ENCODE data around the gene ATG9A. TPM values are rescaled to one million over a fixed set of nuclear protein-coding genes. Genes with fewer than 3 reads are reported as not detected.

ATG9A gene
- total RNA-seq, 6 donors from 2014 or later: 40.9 to 57.7 (median 49.8) TPM

DNA sequence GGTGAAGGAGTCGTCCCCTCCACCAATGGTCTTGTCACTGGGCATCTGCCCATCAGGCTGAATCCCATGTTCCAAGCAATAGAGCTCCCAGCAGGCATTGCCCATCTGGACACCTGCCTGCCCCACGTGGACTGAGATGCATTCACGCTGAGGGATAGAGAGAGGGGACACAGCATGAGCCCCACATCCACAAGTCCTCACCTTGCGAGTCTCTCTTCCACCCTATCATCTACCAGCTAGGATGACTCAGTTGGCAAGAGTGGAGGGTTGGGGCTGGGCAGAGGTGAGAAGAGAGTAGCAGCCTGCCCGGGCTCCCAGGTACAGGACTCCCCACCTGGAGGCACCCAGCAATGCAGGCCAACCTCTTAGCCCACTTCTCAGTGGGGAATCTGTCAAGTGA lies 22.6 kb upstream of the ATG9A start:
- TF ChIP-seq EP300 (IDR thresholded peaks at IDR 0.05): no peak
- no peak for TF ChIP-seq POLR2AphosphoS5 (IDR thresholded peaks at IDR 0.05)
- TF ChIP-seq, protein P1, sequence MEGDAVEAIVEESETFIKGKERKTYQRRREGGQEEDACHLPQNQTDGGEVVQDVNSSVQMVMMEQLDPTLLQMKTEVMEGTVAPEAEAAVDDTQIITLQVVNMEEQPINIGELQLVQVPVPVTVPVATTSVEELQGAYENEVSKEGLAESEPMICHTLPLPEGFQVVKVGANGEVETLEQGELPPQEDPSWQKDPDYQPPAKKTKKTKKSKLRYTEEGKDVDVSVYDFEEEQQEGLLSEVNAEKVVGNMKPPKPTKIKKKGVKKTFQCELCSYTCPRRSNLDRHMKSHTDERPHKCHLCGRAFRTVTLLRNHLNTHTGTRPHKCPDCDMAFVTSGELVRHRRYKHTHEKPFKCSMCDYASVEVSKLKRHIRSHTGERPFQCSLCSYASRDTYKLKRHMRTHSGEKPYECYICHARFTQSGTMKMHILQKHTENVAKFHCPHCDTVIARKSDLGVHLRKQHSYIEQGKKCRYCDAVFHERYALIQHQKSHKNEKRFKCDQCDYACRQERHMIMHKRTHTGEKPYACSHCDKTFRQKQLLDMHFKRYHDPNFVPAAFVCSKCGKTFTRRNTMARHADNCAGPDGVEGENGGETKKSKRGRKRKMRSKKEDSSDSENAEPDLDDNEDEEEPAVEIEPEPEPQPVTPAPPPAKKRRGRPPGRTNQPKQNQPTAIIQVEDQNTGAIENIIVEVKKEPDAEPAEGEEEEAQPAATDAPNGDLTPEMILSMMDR (IDR thresholded peaks at IDR 0.05): no peak
- TF ChIP-seq POLR2A (IDR thresholded peaks at IDR 0.05): no peak
- WGBS, 2 donors: 65 to 82% methylated on average over 5 of the region's 5 CpGs

DNA sequence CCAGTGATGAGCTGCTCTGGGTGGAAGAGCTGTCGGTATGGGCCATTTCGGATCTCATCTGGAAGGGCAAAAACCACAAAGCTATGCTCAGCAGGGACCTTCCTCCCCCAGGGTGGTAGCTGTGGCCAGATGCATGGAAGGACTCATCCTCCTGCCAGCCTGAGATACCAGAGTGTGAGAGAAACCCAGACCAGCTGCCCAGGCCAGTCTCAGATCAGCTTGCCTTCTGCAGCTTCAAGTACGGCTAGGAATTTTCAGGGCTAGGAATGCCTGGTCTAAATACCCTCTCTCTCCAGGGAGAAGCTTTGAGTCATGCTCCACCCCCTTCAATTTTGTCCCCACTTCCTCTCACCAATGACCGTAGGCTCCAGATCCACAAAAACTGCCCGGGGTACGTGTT lies 22.2 kb upstream of the ATG9A start:
- H3K27ac ChIP-seq: peak overlapping the region; percentile 70 to 96 (median 93)
- WGBS, 2 donors: 64 to 71% methylated on average over 4 to 6 of the region's 6 CpGs
- no peaks in the 10 kb centered on the region for H3K27me3 ChIP-seq
- ATAC-seq (ENCODE audit: low FRiP score in 2 of 2) (no peak), DNase-seq (no peak)
- H3K9me3 ChIP-seq: no peaks in the 10 kb centered on the region
- TF ChIP-seq POLR2A (IDR thresholded peaks at IDR 0.05): no peak
- TF ChIP-seq, protein P1 (IDR thresholded peaks at IDR 0.05): no peak
- TF ChIP-seq EP300 (IDR thresholded peaks at IDR 0.05): no peak
- H3K36me3 ChIP-seq: peaks cover 2 to 36% (median 11%) of the 10 kb centered on the region in 4 donors
- H3K4me3 ChIP-seq: peak overlapping the region in 3 of 4 donors; percentile 59 to 73 (median 66)
- peaks cover 65 to 84% (median 73%) of the 10 kb centered on the region in 4 donors for H3K4me1 ChIP-seq

More for the DNA sequence above, 22.6 kb upstream of the ATG9A start:
- H3K4me3 ChIP-seq: peak overlapping the region in 3 of 4 donors; percentile 59 to 73 (median 66)
- no peak for DNase-seq
- H3K9me3 ChIP-seq: no peaks in the 10 kb centered on the region
- H3K27ac ChIP-seq: peak overlapping the region; percentile 70 to 96 (median 93)
- H3K36me3 ChIP-seq: peaks cover 2 to 32% (median 11%) of the 10 kb centered on the region in 4 donors
- H3K27me3 ChIP-seq: no peaks in the 10 kb centered on the region
- H3K4me1 ChIP-seq: peaks cover 61 to 80% (median 68%) of the 10 kb centered on the region in 4 donors
- ATAC-seq (ENCODE audit: low FRiP score in 2 of 2): no peak

DNA sequence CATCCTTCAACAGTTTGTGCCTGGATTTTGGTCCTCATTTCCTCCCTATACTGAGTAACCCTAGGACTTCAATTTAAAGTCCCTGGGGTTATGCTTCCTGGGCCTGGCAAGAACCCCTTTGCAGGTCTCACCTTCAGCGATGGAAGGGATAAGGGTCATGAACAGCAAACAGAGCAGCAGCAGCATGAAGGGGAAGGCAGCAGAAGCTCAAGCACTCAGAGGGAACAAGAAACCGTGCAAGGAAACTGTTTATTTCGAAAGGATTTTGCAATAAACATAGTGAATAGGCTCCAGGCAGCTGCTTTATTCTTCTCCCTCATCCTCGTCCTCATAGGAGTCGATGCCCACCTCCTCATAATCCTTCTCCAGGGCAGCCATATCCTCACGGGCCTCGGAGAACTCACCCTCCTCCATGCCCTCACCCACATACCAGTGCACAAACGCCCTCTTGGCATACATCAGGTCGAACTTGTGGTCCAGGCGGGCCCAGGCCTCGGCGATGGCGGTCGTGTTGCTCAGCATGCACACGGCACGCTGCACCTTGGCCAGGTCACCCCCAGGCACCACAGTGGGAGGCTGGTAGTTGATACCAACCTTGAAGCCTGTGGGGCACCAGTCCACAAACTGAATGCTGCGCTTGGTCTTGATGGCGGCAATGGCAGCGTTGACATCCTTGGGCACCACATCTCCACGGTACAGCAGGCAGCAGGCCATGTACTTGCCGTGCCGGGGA lies 20.8 kb upstream of the ATG9A start:
- 61 to 67% methylated on average over 12 to 22 of the region's 22 CpGs for WGBS, 2 donors

DNA sequence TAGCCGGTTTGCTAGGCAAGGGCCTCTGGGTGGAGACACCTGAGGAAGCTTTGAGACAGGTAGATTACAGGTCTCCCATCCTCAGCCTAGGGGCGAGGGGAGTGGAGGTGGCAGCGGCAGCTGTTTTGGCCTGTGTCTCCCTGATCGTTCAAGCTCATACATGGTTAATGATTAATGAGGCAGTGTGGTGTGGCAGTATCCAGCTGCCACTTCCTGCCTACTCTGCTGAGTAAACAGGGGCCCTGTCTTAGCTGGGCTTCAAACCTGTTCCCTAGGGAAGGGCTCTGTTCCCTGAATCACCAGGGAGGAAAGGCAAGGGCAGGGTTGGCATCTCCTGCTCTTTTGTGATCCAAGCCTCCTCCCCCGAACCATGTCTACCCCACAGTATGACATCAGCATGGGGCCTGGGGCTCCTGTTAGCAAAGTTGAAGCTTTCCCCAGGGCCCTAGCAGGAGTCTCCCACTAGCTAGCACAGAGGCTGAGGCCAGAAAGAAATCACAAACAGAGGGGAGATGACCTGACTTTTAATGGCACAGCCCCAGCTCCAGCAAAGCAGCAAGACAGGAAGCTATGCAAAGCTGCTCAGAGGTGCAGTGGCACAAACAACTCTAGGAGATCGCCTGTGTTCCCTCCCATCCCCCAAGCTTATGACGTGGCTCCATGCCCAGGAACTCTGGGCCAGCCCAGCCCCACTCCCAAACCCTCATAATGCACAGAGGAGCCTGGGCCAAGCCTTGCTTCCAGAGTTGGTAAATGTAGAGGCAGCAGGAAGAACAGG lies 20.0 kb upstream of the ATG9A start:
- TF ChIP-seq POLR2AphosphoS5 (IDR thresholded peaks at IDR 0.05): peak; percentile 71 to 82
- peak in 2 of 4 donors; percentile 48 to 67 for TF ChIP-seq POLR2A (IDR thresholded peaks at IDR 0.05)
- TF ChIP-seq EP300 (IDR thresholded peaks at IDR 0.05): no peak
- TF ChIP-seq, protein P1 (IDR thresholded peaks at IDR 0.05): peak in 1 of 6 experiments; percentile 5
- DNase-seq: peak in 1 of 2 donors; percentile 93

More for the DNA sequence above, 20.8 kb upstream of the ATG9A start:
- H3K4me3 ChIP-seq: peak overlapping the region in 3 of 4 donors; percentile 12 to 31 (median 18)
- TF ChIP-seq EP300 (IDR thresholded peaks at IDR 0.05) (no peak), POLR2AphosphoS5 (IDR thresholded peaks at IDR 0.05) (no peak), POLR2A (IDR thresholded peaks at IDR 0.05) (no peak)
- TF ChIP-seq, protein P1 (IDR thresholded peaks at IDR 0.05): no peak
- peak in 1 of 2 donors; percentile 78 for DNase-seq
- ATAC-seq (ENCODE audit: low FRiP score in 2 of 2): no peak
- H3K9me3 ChIP-seq: no peaks in the 10 kb centered on the region
- H3K36me3 ChIP-seq: peaks cover 2 to 37% (median 11%) of the 10 kb centered on the region in 4 donors
- no peaks in the 10 kb centered on the region for H3K27me3 ChIP-seq
- peak overlapping the region; percentile 77 to 96 (median 96) for H3K27ac ChIP-seq
- H3K4me1 ChIP-seq: peaks cover 74 to 95% (median 82%) of the 10 kb centered on the region in 4 donors

More for the DNA sequence above, 20.0 kb upstream of the ATG9A start:
- H3K36me3 ChIP-seq: peaks cover 2 to 37% (median 11%) of the 10 kb centered on the region in 4 donors
- 12% methylated on average over 7 of the region's 7 CpGs; no CpG with 5 or more reads in 1 of the 2 donors for WGBS, 2 donors
- peak; percentile 7 to 74 for ATAC-seq (ENCODE audit: low FRiP score in 2 of 2)
- no peaks in the 10 kb centered on the region for H3K27me3 ChIP-seq
- H3K4me1 ChIP-seq: peaks cover 74 to 94% (median 81%) of the 10 kb centered on the region in 4 donors
- peak overlapping the region; percentile 77 to 96 (median 96) for H3K27ac ChIP-seq
- H3K9me3 ChIP-seq: no peaks in the 10 kb centered on the region
- H3K4me3 ChIP-seq: peak overlapping the region in 3 of 4 donors; percentile 12 to 31 (median 18)
